CD4-positive, alpha-beta T cell treated with Interleukin-10 for 1 hour (primary cell): ENCODE data around the gene CDK5RAP1.
A peak's percentile ranks its signal among the peaks of the same experiment; 100 is the strongest.
"Not testable (repeated sequence)": the region's sequence is repeated elsewhere in the genome, so short reads cannot be mapped to it uniquely, and the experiment has no call there.

Experiments
- DNase-seq: peaks from one replicate; pipeline ENCODE4 v3.0.0-alpha.2; 2020

Gene CDK5RAP1

DNA sequence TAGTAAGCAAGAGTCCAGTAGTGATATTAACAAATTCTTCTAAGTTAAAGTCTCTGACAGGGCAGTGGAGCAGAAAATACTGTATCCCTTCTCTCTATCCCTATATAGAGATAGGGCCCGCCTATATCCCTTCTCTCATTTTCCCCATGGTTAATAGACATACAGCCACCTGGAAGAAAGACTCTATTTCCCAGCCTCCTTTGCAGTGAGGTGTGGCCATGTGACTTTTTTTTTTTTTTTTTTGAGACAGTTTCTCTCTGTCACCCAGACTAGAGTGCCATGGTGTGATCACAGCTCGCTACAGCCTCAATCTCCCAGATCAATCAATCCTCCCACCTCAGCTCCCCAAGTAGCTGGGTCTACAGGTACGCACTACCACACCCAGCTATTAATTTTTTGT, 16.7 kb upstream of the CDK5RAP1 start:
- DNase-seq, result no peak

DNA sequence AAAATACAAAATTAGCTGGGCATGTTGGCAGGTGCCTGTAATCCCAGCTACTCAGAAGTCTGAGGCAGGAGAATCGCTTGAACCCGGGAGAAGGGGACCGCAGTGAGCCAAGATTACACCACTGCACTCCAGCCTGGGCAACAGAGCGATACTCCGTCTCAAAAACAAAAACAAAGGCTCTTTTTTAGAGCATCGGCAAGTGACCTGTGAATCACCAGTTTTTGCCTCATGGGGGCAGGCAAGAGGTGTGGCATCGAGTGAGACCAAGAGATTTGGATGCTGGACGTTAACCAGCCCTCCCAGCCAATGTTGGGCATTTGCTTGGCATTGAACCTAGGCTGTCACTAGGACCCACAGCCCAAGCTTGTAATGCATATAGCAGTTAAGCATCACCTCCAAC, 14.6 kb upstream of the CDK5RAP1 start:
- DNase-seq, result peak; percentile 11

DNA sequence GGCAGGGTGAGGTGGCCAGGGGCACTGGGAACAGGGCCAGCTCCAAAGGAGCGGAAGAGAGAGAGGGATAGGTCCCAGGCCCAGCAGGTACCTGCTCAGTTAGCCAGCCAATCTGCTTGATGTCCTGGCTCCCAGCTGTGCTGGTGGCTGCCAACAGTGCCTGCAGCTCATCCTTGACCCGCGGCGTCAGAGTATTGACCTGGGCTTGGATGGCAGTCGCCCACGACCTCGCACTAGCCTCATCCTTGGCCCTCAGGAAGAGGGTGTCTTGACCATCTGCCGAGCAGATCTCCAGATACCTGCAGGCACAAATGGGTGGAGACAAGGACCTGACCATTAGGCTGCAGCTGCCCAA, 11.1 kb upstream of the CDK5RAP1 start:
- DNase-seq, result no peak

DNA sequence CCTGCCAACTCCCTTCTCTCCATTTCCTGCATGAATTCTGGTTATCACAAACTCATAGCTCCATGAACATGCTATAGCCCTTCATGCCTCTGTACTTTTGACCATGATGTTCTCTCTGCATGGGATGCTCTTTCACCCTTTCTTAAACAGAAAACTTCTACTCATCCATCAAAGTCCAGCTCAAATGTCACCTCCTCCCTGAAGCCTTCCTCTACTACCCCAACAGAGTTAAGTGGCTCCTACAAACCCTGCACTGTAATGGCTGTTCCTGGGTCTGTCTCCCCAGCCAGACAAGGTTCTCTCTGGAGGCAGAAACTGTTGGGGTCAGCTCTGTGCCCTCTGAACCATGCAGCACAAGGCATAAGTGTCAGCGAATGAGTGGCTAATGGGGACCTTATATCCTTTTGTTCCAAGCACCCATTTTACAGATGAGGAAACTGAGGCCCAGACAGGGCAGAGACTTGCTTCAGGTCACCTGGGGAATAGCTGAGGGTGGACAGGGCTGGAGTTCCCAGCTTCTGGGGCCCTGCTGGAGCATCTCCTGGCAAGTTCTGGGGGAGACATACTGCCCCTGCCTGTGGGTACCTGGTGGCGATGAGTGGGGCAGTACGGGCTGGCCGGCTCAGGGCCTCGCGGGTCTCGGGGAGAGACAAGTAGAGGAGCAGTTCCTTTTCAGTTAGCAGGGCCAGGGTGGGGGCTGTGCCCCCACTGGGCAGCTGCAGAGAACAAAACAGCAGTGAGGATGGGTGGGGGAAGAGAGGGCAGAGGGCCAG, 10.6 kb upstream of the CDK5RAP1 start:
- DNase-seq, result no peak

DNA sequence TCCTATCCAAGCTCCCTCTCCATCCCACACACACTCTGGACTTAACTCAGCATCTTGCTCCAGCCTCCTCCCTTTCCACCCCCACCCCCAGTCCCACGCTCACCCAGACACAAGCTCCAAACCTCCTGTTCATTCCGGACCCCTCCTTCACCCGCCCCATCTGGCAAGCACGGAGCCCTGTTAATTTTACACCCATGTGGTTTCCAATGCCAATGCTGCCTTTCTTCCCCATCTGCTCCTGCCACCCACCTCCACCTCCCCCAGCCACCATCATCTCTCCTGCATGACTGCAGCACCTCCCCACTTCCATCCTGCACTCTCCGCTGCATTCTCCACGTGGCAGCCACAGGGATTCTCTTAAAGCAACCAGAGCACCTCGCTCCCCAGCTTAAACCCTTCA, 9.9 kb upstream of the CDK5RAP1 start:
- DNase-seq, result no peak

DNA sequence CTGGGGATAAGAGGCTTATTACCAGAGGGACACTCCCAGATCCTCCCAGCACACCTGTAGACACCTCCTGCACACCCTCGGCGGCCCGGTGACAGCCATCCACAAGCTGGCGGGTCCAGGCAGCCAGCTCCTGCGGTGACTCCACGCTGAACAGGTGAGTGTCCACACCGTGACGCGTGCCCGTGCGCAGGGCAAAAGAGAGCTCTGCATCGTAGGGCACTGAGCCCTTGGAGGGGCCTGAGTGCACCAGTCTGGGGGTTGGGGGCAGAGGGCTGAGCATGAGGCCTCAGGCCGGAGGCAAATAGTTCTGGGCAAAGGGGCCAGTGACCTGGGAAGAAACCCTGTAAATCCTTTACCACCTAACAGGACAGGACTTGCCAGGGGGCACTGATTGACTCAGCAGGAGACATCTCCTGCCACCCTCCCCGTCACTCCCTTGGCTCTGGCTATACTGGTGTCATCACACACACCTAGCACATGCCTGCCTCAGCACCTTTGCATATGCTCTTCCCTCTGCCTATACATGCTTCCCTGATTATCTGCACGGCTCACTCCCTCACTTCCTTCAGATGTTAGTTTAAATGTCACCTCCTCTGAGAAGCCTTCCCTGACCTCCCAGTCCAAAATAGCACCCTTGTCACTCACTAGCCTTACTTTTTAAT, 8.9 kb upstream of the CDK5RAP1 start:
- DNase-seq, result no peak

DNA sequence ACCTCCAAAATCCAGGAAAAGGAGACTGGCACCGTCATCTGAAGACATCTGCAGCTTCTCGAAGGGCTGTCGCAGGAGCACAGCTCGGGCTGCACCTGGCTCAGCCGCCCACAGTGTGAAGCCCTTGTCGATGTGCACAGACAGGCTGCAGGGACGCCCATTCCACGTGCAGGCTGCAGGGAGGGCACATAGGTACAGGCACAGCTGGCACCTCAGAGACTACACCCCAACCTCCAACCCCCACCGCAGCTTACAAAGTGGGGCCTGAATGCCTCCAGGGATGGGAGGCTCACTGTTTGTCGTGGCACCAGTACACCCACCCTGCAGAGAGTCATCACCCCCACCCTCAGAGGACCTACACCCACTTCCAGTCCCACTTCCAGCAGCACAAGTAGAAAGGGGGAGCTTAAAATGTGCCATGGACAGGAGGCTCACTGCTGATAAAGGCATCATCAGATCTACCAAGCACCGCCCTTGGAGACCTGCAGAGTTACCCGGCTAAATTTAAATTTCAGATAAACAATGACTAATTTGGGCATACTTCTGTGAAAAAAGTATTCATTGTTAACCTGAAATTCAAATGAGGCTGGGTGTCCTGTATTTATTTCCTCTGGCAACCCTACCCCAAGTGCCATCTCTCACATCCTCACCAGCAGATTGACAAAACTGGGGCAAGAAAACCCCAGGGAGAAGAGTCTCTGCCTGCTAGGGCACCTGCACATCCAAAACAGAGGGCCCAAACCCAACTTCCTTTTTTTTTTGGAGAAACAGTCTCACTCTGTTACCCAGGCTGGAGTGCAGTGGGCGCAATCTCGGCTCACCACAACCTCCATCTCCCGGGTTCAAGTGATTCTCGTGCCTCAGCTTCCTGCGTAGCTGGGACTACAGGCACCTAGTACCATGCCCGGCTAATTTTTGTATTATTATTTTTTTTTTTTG, 7.7 kb upstream of the CDK5RAP1 start:
- no peak for DNase-seq

DNA sequence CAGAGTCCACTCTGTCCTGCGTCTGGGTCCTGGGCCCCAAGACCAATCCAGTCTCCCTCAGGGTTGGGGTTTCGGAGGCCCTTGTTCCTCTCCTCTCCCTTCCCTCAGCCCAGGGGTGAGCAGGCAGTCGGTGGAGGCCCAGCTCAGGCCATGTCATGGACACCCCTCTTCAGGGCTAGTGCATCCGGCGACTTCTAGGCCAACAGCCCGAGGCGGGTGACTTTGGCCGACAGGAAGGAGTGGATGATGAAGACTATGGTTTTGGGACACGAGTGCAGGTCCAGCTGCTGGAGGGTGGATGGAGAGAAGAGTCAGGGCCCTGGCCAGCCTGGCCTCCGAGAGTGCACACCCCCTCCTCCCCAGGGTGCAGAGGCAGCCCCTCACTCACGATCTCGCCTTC, 7.0 kb upstream of the CDK5RAP1 start:
- no peak for DNase-seq

DNA sequence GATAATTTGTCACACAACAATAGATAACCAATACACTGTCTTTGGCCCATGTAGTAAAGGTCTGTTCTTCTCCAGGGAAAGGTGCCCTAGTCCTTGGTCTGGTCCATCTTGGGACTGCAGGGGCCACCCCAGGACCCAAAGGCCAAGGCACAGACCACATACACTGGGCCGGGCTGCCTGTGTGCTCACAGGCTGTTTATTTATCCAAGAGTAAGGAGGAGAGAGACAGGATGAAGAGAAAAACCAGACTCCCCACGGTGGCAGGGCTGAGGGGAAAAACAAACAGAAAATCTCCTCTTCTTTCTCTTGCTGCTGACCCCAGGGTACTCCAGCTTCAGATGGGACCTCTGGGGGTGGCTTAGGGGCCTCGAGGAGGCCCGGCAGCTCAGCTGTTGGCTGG, 6.5 kb upstream of the CDK5RAP1 start:
- DNase-seq, result no peak

DNA sequence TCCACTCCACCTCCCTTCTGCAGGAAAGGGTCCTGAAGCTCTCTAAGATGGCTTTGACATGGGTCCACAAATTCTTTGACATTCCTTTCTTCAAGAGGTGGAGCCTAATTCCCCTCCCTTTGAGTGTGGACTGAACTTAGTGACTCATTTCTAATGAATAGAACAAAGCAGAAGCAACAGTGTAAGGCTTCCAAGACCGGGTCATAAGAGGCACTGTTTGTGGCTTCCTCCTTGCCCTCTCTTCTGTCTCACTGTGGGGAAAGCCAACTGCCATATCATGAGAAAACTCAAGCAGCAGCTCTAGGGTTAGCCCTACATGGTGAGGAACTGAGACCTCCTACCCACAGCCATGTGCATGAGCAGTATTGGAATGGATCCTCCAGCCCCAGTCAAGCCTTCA, 5.9 kb upstream of the CDK5RAP1 start:
- DNase-seq, result no peak

DNA sequence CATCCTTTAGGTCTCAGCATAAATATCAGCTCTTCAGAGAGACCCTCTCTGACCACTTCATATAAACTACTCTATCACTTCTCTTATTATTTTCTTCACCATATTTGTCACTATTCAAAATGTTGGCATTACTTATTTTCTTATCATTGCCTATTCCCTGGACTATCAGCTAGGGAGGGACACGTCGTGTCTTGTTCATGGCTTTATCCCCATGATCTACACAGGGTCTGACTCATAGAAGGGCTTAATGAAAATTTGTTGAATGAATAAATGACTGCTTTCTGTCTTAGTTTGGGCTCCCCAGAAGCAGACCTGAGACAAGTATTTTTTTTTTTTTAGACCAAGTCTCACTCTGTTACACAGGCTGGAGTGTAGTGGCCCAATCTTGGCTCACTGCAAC, 3.0 kb upstream of the CDK5RAP1 start:
- DNase-seq, result no peak

DNA sequence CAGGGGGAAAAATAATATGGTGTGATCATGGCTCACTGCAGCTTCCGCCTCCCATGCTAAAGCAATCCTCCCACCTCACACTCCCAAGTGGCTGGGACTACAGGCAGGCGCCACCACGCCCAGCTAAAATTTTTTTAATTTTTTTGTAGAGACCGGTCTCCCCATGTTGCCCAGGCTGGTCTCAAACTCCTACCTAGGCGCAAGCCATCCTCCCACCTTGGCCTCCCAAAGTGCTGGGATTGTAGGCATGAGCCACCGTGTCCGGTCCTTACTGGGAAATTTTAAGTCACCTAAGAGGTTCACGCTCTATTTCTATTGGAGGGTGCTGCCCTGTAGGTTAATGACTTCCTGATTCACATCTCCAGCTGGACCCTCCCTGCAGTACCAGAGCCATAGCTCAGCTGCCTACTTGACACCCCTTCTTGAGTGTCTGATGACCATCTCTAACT, 626 bp upstream of the CDK5RAP1 start:
- no peak for DNase-seq

DNA sequence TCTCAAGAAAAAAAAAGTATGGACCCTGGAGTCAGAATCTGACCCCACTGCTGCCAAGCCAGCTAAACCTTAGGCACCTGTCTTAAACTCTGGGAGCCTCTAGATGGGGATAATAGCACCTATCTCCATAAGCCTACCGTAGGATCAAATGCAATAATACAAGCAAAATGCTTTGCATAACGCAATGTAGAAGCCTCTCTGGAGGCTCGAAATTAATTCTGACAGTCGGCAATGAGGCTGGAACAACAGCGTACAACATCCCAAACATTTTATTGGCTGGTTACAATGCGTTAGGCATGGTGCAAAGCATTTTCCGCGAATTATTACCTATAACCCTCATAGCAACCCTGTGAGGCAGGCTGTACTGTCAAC, 521 bp downstream of the CDK5RAP1 start:
- peak; percentile 7 for DNase-seq

DNA sequence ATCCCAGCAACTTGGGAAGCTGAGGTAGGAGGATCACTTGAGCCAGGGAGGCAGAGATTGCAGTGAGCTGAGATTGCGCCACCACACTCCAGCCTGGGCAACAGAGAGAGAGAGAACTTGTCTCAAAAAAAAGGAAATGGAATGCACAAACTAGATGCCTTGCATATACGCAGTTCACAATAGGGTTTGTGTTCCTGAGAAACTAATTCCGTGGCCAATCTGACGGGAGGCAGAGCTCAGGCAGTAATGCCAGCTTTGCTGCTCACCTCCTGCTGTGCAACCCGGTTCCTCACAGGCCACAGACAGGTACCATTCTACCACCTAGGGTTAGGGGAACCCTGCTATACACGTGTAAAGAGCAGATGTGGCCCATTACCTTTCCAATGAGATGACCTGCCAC, 1.4 kb downstream of the CDK5RAP1 start:
- DNase-seq, result no peak

DNA sequence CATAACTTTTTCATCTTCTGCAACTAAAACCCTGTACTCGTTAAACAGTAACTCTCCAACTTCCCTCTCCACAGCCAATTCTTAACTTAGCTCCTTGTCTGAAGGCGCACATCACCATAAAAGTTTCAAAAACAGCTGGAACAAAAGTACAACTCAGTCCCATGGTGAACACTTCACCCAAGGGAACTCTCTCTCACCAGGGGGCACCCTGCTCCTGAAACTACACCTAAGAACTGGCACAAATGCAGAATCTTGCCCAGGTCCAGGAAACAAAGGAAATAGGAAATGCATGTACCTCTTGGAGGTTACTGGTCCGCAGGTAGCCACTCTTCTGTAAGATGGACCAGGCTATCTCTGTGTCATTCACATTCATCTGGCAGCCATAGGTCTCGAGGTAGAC, 6.6 kb downstream of the CDK5RAP1 start:
- DNase-seq, result no peak

DNA sequence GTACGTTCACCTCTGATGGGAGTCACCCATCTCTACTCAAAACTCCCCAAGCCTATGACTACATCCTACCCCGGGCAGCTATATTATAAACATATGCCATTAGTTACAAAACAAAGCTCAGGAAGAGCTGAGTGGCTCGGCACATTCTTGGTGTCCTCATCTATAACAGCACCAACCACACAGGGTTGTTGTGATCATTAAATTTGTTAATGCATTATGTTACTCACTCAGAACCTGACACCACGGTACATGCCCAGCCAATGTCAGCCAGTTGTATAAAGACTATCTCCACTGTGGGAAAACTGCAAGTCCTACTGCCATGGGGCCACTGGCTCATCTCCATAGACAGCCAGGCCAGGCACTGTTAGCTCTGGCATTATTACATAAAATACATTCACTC, 7.7 kb downstream of the CDK5RAP1 start:
- DNase-seq, result no peak

DNA sequence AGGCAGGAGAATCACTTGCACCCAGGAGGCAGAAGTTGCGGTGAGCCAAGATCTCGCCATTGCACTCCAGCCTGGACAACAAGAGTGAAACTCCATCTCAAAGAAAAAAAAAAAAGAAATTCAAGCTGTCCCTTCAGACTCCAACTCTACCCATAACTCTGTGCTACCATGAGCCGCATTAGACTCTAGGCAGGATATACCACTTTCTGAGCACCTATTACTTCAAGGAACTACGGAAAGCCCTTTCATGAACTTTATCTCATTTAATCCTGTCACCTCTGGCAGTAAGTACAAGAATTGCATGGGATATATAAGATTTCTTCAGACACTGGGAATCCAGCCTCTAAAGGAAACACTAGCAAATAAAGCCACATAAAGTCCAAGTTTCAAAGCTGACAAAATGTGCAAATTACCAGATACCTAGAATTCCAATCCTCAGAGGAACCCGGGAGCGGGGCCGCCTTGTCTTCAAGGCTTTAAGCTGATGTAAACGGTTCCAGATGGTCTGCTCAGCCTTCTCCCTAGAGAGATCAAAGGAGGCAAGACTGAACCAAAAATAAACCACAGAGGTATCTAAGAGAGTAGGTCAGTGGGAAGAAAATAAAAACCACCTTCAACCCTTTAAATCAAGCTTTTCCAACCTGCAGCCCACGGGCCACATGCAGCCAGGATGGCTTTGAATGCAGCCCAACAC, 9.4 kb downstream of the CDK5RAP1 start:
- no peak for DNase-seq

DNA sequence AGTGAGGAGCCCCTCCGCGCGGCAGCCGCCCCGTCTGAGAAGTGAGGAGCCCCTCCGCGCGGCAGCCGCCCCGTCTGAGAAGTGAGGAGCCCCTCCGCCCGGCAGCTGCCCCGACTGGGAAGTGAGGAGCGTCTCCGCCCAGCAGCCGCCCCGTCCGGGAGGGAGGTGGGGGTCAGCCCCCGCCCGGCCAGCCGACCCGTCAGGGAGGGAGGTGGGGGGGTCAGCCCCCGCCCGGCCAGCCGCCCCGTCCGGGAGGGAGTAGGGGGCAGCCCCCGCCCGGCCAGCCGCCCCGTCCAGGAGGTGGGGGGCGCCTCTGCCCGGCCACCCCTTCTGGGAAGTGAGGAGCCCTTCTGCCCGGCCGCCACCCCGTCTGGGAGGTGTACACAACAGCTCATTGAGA, 12.0 kb downstream of the CDK5RAP1 start:
- DNase-seq, result not testable (repeated sequence)

DNA sequence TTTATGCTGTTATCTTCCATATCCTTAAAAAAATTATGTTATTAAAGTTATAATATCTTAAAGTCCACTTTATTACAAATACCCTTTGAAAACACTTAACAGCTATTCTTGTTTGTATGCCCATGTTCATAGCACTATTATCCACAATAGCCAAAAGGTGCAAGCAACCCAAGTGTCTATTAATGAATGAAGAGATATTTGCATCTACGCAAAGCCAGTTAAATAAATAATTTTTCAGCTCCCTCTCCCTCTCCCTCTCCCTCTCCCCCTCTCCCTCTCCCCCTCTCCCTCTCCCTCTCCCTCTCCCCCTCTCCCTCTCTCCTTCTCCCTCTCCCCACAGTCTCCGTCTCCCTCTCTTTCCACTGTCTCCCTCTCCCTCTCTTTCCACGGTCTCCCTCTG, 13.1 kb downstream of the CDK5RAP1 start:
- DNase-seq, result no peak

DNA sequence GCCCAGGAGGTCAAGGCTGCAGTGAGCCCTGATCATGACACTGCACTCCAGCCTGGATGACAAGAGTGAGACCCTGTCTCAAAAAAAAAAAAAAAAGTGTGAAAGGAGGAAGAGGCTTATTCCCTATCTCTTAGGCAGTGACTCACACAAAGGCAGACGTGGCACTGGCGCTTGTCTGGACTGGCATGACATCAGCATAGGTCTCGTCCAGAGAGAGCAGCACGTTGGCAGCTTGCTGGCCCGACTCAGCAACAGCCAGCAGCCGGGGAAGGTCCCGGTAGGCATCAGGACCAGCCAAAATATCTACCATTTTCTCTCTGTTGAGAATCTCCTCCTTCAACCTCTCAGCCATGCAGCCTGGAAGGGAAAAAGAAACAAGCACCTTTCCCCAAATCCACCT, 14.1 kb downstream of the CDK5RAP1 start:
- no peak for DNase-seq

DNA sequence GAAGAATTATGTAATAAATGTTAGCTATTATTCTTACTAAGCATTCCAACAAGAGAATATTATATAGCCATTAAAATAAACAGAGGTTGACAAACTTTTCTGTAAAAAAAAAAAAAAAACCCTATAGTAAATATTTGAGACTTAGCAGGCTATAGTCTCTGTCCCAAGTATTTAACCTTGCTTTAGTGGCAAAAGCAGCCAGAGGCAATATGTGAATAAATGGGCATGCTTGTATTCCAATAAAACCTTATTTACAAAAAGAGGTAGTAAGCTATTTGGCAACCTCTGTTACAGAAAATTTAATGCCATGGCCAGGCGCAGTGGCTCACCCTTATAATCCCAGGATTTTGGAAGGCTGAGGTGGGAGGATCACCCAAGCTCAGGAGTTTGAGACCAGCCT, 14.6 kb downstream of the CDK5RAP1 start:
- DNase-seq, result no peak

DNA sequence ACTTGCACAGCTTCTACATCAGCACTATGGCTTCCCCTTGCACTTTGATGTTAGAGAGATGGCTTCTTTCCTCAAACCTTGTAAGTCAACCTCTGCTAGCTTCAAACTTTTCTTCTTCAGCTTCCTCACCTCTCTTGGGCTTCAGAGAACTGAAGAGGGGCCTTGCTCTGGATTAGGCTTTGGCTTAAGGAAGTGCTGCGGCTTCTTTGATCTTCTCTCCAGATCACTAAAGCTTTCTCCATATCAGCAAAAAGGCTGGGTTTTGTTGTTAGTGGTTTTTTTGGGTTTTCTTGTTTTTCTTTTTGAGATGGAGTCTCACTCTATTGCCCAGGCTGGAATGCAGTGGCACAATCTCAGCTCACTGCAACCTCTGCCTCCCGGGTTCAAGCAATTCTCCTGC, 24.0 kb downstream of the CDK5RAP1 start:
- DNase-seq, result peak; percentile 8
